ENCODE data around the gene ATP2B3. TPM values are rescaled to one million over a fixed set of nuclear protein-coding genes. Genes with fewer than 3 reads are reported as not detected.

ATP2B3 gene
- total RNA-seq, 2 donors from 2014 or later: not detected

DNA sequence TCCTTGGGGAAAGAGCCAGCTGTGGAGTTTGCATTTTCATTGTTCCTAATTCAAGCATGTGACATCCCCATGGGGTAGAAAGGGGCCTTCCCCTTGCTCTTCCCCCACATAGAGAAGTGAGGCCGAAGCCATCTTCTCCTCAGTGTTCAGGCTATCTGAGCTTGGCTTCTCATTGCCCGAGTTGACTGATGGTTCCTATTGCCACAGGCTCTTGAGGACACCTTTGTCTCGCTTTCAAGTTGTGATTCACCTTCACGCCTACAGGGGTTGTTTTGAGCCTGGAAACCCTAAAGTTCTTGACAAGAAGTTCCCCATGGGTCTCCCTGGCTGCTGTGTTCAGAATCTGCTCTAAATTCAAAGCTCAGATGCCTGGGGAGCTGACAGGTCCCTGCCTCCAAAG, 56.5 kb downstream of the ATP2B3 start:
- DNase-seq (no peak), ATAC-seq (no peak)
- H3K27ac ChIP-seq: no peak overlapping the region
- intact Hi-C loops (cut with DNase I): no loop called here
- H3K36me3 ChIP-seq (replicated peaks in 1 of 2; ENCODE audit: insufficient read depth in 1 of 2, low read depth in 2 of 2): no peaks in the 10 kb centered on the region
- no peaks in the 10 kb centered on the region for H3K9me3 ChIP-seq
- WGBS, 2 donors: 73 to 76% methylated on average over 4 of the region's 4 CpGs
- H3K4me3 ChIP-seq: no peak overlapping the region
- TF ChIP-seq, protein P1, sequence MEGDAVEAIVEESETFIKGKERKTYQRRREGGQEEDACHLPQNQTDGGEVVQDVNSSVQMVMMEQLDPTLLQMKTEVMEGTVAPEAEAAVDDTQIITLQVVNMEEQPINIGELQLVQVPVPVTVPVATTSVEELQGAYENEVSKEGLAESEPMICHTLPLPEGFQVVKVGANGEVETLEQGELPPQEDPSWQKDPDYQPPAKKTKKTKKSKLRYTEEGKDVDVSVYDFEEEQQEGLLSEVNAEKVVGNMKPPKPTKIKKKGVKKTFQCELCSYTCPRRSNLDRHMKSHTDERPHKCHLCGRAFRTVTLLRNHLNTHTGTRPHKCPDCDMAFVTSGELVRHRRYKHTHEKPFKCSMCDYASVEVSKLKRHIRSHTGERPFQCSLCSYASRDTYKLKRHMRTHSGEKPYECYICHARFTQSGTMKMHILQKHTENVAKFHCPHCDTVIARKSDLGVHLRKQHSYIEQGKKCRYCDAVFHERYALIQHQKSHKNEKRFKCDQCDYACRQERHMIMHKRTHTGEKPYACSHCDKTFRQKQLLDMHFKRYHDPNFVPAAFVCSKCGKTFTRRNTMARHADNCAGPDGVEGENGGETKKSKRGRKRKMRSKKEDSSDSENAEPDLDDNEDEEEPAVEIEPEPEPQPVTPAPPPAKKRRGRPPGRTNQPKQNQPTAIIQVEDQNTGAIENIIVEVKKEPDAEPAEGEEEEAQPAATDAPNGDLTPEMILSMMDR (IDR thresholded peaks at IDR 0.05): no peak
- TF ChIP-seq POLR2A (IDR thresholded peaks at IDR 0.05): no peak
- no peaks in the 10 kb centered on the region for H3K4me1 ChIP-seq
- H3K27me3 ChIP-seq: no peaks in the 10 kb centered on the region

DNA sequence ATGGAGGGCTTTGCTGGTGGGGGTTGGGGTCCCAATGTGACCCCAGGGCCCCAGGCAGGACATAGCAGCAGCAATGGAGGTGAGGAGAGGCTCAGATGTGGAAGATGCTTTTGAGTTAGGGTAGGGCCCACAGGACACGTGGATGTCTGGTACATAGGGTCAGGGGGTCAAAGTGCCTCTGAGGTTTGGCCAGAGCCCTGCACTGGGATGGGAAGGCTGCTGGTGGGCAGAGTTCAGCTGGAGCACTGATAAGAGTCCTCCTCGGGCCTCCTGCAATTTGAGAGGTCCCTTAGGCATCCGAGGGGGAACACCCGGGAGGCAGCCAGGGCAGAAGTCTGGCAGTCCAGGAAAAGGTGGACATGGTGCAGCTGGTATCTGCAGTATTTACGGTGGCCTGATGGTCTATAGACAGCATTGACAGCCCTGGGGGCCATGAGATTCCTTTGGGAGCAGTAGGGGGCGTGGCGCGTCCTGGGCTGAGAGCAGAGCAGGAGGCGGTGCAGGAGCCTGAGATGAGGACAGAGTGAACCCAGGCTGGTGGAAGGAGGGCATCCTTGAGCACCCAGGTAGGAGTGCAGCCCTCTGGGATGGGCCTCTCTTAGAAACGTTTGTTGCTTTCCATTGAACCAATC, 58.9 kb downstream of the ATP2B3 start:
- Histone ChIP-seq H3K27ac (no peak overlapping the region), H3K4me3 (no peak overlapping the region), H3K4me1 (no peaks in the 10 kb centered on the region), H3K36me3 (replicated peaks in 1 of 2; ENCODE audit: insufficient read depth in 1 of 2, low read depth in 2 of 2) (no peaks in the 10 kb centered on the region), H3K27me3 (no peaks in the 10 kb centered on the region), H3K9me3 (no peaks in the 10 kb centered on the region)
- ATAC-seq: no peak
- TF ChIP-seq, protein P1 (IDR thresholded peaks at IDR 0.05): no peak
- TF ChIP-seq POLR2A (IDR thresholded peaks at IDR 0.05): no peak
- WGBS, 2 donors: 75 to 79% methylated on average over 6 to 9 of the region's 10 CpGs
- no peak for DNase-seq
- intact Hi-C loops (cut with DNase I): no loop called here

DNA sequence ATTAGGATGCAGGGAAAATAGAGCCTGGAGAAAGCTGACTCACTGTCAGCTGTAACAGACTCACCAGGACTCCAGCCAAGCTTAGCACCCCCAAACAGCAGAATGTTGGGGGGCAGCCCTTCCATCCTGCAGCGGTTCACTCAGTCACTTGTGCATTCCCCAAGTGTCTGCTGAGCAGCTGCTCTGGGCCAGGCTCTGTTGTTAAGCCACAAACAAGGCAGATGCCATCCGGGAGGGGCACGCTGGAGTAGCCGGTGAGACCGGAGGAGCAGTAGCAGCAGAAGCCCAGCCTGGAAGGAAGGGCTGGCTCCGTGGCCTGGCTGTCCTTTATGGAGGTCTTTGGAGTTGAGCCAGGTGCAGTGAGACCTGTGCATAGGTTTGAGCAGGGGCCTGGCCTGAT, 59.5 kb downstream of the ATP2B3 start:
- intact Hi-C loops (cut with DNase I): no loop called here
- H3K27me3 ChIP-seq: no peaks in the 10 kb centered on the region
- no peaks in the 10 kb centered on the region for H3K4me1 ChIP-seq
- H3K9me3 ChIP-seq: no peaks in the 10 kb centered on the region
- H3K4me3 ChIP-seq: no peak overlapping the region
- no peaks in the 10 kb centered on the region for H3K36me3 ChIP-seq (replicated peaks in 1 of 2; ENCODE audit: insufficient read depth in 1 of 2, low read depth in 2 of 2)
- no peak for TF ChIP-seq POLR2A (IDR thresholded peaks at IDR 0.05)
- TF ChIP-seq, protein P1 (IDR thresholded peaks at IDR 0.05): no peak
- DNase-seq (no peak), ATAC-seq (no peak)
- WGBS, 2 donors: 84 to 92% methylated on average over 4 to 5 of the region's 6 CpGs
- H3K27ac ChIP-seq: no peak overlapping the region

- no peaks in the 10 kb centered on the region for H3K4me1 ChIP-seq
- TF ChIP-seq POLR2A (IDR thresholded peaks at IDR 0.05): no peak
- TF ChIP-seq, protein P1 (IDR thresholded peaks at IDR 0.05): no peak
- no peak for ATAC-seq
- intact Hi-C loops (cut with DNase I): no loop called here
- H3K9me3 ChIP-seq: no peaks in the 10 kb centered on the region
- no peaks in the 10 kb centered on the region for H3K36me3 ChIP-seq (replicated peaks in 1 of 2; ENCODE audit: insufficient read depth in 1 of 2, low read depth in 2 of 2)
- 92 to 94% methylated on average over 6 to 11 of the region's 18 CpGs for WGBS, 2 donors
- H3K4me3 ChIP-seq: no peak overlapping the region
- H3K27me3 ChIP-seq: no peaks in the 10 kb centered on the region
- H3K27ac ChIP-seq: no peak overlapping the region
- DNase-seq: no peak
Observed at GRCh38 chrX:153578200-153578835, 60.9 kb downstream of the ATP2B3 start.

DNA sequence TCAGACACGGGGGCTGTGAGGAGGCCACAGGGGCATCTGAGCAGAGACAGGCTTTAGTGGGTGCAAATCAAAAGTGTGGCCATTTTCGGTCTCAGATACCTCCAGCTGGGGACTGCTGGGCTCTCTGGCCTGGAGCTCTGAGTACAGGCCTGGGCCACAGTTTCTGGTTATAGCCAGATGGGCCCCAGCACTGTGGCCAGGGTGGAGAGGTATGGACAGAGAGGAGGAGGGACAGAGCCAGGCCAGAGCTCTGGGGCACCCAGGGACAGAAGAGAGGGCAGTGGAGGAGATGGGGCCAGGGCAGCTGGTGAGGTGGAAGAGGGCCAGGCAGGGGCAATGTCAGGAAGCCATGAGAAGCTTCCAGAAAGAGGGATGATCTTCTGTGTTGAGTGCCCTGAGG, 61.4 kb downstream of the ATP2B3 start:
- ATAC-seq: no peak
- H3K9me3 ChIP-seq: no peaks in the 10 kb centered on the region
- WGBS, 2 donors: 78 to 100% methylated on average over 1 to 2 of the region's 2 CpGs
- no peak for TF ChIP-seq POLR2A (IDR thresholded peaks at IDR 0.05)
- TF ChIP-seq, protein P1 (IDR thresholded peaks at IDR 0.05): no peak
- H3K4me1 ChIP-seq: no peaks in the 10 kb centered on the region
- intact Hi-C loops (cut with DNase I): no loop called here
- no peak overlapping the region for H3K27ac ChIP-seq
- no peaks in the 10 kb centered on the region for H3K36me3 ChIP-seq (replicated peaks in 1 of 2; ENCODE audit: insufficient read depth in 1 of 2, low read depth in 2 of 2)
- no peaks in the 10 kb centered on the region for H3K27me3 ChIP-seq
- no peak overlapping the region for H3K4me3 ChIP-seq
- DNase-seq: no peak
